NCI-H2171 treated with DMSO at 0.1 percent for 48 hours (cell line): ENCODE results near the gene AICDA.
"Not testable (repeated sequence)": the region's sequence is repeated elsewhere in the genome, so short reads cannot be mapped to it uniquely, and the experiment has no call there.

Experiments used
- DNase-seq: peaks from one replicate; lab custom pipeline; 2025; lab: John Stamatoyannopoulos, UW

The AICDA gene

DNA sequence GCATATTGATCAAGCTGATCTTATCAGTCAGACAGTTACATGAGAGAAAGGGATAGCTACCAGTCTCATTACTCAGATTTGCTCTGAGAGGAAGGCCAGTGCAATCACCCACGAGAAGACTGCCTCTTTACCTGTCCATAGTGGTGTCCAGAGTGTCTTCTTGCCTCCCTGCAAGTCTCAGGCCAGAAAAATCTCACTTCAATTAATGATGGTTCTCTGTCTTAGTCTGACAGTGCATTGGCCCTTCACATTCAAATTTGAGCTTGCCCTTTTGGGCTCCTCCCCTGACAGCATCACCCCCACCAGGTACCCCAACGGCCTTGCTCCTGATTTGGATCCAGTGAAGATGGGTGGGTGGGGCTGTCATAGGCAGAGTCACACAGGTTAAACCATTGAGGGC, at the start of gene AICDA:
Gene AICDA (minus strand): TSS at position 231 of the 400 bp plus-strand sequence. CDS start 92 bp downstream, at position 139.
- DNase-seq = no peak

GRCh38 chr12:8661751-8662150, 49.1 kb upstream of the AICDA start:
- no peak for DNase-seq

GRCh38 chr12:8661016-8661415, 48.4 kb upstream of the AICDA start:
- no peak for DNase-seq

GRCh38 chr12:8658346-8658745, 45.7 kb upstream of the AICDA start:
- no peak for DNase-seq

DNA sequence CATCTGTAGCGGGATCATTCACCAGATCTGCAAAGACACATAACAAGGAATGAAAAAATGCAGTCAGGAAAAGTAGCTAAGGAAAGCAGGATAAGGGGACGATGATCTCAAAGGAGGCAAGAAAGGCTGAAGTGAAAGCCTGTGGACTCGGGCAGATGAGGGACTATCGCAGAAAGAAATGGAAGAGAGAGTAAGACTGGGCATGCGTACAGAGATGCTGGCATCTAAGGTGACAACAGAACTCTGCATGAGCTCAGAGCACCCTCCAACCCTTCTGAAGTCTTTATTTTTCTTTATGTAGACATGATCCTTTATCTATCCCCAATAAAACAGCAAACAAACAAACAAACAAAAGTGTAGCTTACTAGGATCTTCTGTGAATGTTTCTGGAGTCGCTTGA, 42.8 kb upstream of the AICDA start:
- no peak for DNase-seq

DNA sequence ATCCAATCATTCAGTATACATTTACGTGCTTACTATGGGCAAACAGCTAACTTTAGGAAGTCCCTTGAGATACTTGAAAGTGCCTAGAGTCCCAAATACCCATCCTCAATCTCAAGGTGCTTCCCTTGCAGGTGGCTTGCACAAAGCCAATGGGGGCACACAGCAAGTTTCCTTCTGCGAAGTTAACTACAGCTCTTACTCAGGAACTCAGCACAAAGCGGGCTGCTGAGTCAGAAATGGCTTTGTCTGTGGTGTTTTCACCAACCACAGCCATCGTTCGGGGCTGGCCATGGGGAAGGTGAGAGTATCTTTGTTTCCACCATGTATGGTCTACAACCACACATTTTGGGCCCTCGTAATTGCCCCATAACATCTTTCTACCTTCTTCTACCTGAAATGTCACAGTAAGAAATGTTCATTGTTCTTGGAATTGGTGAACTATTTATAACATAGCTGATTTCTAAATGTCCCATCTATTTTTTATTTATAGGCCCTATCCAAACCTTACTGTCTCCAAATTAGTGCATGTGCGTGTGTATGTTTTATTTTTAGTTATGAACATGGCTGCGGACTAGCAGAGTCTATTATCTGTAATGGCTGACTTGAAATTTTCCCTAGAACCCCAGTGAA, 36.0 kb upstream of the AICDA start:
- DNase-seq = no peak

DNA sequence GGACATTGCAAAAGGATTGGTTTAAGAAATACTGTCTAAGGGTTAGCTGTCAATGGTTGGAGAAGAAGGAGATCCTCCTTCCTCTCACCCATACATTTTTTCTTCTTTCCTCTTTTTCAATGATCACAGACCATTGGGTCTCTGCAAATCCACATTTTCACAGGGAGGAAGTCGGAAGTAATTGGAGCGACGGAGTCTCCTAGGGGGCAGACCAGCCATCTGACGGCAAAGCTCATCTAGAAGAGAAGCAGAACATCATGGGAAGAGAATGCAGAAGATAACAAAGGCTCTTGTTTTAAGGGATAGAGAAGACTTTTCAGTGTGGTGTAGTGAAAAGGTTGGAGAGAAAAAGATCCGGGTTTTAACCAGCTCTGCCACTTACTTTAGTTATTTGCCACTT, 35.3 kb upstream of the AICDA start:
- DNase-seq = no peak

DNA sequence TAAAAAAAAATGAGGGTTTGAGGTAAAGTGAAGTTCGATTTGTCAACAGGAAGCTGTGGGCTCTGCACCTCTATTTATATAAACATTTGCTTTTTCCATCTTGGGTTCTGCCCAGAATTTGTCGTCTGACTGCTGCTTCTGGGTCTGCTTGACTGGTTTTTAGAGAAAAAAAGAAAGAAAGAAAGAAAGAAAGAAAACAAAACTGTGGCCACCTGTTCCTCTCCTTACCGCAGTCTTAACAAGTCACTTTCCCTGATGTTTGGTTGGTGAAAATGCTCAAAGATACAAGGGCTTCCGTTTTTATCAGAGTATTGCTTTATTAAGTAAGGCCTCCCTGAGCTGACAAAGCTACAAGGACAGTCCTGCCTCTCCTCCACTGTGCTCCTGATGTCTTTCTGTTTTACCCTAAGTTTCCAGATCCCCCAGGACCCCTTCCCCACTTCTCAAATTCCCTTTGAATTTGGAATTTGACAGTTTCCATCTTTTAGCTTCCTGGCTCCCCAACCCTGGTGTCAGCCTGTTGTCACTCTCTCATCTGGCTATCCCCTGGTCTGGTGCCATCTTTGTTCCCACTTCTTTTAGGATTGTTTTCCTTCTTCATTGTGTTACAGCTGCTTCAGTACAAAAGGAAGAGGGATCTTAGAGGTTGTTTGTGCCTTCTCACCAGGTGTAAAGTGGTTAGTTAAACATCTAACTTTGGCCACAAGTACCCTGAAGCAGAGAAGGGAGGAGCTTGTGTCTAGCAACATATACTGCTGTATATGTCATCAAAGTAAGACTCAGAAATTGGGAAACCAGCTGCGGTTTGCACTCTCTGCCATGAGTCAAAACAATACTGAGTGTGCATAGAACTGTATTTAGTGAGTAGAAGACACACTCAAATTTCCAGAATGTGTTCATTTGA, 31.9 kb upstream of the AICDA start:
- DNase-seq = no peak

- no peak for DNase-seq
These were observed 30.1 kb upstream of the AICDA start for GRCh38 chr12:8642775-8643174.

DNA sequence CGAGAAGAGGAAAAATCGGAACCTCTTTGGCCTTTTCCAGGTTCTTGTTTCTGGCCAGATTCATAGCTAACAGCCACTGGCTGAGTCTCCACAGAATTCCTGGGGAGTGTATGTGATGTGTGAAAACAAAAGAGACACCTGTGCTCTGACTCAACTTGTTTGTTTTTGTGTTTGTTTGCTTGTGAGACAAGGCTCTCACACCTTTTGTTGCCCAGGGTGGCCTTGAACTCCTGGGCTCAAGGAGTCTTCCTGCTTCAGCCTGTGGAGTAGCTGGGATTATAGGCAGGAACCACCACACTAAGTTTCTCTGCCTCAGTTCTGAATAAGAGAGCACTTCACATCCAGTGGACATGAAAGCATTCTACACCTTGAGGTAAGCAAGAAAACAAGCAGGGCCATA, 27.3 kb upstream of the AICDA start:
- DNase-seq = no peak

DNA sequence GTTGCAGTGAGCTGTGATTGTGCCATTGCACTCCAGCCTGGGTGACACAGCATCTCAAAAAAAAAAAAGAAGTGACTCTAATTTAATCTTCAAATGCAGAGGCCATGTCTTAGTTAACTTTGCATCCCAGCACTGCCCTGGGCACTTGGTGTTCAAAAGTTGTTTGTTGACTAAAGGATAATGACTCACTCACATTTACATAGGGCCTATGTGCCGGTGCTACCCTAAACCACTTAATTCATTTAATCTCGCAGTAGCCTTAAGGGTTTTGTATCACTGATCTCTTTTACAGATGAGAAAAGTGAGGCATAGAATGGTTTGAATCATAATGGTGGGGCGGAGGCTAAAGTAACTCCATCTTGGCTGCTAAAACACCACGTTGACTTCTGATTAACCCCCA, 26.3 kb upstream of the AICDA start:
- DNase-seq = no peak

DNA sequence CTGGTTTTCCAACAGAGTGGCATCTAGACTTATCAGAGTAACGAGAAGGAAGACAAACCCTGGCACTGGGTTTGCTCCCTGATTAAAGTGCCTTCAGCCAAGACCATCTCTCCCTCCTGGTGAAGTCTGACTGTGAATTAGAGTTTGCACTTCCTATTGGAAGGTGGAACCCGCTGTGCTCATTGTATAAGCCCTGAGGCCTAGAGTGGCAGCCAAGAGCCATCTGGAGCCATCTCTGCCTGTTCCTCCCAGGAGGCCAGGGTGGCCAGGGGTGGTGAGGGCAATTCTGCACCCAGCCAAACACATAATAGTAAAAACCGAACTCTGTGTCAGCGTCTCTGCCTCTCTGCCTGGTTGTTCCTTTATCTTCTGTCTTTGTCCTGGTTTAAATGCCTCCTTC, 25.0 kb upstream of the AICDA start:
- DNase-seq = no peak

GRCh38 chr12:8637244-8637643, 24.6 kb upstream of the AICDA start:
- no peak for DNase-seq

DNA sequence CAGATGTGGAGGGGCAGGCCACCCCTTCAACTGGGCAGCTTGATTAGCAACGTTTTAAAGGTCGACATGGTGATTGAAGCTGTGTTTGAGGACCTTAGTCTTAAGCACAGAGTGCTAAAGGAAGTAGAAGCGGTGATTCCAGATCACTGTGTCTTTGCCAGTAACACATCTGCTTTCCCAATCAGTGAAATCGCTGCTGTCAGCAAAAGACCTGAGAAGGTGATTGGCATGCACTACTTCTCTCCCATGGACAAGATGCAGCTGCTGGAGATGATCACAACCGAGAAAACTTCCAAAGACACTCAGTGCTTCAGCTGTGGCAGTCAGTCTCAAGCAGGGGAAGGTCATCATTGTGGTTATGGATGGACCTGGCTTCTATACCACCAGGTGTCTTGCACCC, 23.9 kb upstream of the AICDA start:
- no peak for DNase-seq

DNA sequence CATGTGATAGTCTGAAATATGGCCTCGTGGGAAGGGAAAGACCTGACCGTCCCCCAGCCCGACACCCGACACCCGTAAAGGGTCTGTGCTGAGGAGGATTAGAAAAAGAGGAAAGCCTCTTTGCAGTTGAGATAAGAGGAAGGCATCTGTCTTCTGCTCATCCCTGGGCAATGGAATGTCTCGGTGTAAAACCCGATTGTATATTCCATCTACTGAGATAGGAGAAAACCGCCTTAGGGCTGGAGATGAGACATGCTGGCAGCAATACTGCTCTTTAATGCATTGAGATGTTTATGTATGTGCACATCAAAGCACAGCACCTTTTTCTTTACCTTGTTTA, 23.3 kb upstream of the AICDA start:
- DNase-seq = not testable (repeated sequence)

DNA sequence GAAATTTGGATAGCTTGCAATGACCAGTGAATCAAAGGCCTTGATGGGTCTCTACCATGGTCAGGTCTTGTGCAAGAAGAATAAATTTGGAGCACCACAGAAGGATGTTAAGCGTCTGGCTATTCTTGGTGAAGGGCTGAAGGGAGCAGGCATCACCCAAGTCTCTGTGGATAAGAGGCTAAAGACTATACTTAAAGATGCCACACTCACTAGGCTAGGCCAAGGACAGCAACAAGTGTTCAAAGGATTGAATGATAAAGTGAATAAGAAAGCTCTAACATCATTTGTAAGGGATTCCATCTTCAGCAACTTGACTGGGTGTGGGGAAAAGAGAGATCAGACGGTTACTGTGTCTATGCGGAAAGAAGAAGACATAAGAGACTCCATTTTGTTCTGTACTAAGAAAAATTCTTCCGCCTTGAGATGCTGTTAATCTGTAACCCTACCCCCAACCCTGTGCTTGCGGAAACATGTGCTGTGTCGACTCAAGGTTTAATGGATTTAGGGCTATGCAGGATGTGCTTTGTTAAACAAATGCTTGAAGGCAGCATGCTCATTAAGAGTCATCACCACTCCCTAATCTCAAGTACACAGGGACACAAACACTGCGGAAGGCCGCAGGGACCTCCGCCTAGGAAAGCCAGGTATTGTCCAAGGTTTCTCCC, 22.8 kb upstream of the AICDA start:
- DNase-seq = not testable (repeated sequence)

DNA sequence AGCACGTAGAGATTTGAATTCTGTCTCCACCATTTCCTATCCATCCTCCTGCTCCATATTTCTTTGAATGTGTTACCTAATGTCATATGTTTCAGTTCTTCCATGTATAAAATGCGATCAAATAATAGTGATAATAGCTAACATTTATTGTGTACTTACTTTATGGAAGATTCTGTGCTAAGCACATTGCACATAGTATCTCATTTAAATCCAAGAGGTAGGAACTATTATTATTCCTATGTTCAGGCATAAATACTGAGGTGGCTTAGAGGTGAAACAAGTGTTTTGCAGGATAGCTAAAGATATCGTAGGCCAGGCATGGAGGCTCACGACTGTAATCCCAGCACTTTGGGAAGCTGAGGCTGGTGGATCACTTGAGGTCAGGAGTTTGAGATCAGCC, 17.5 kb upstream of the AICDA start:
- DNase-seq = no peak

DNA sequence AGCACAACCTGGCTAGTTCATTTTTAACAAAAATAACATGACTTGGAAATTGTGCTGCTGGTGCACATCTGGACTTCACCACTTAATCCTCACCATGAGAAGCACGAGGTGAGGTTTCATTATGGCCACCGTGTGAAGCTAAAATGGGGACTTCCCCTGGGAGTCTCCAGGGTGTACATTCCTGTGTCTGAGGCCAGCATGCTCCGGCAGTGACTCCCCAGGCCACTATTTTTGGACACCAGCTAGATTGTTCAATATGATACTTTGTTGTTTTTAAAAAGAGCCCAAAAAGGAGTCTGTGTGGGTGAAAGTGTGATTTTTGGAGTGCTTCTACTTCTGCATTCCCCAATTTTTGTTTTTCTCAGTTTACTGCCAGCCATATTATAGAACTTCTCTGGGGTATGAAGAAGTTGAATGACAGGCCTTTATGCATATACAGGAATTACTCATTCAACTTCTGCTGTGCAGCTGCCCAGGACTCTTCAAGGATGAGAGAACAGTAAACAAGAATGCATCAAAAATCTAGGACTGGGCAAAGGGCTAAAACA, 16.9 kb upstream of the AICDA start:
- no peak for DNase-seq

GRCh38 chr12:8628731-8629130, 16.1 kb upstream of the AICDA start:
- DNase-seq = no peak

GRCh38 chr12:8624750-8625149, 12.1 kb upstream of the AICDA start:
- DNase-seq = not testable (repeated sequence)

DNA sequence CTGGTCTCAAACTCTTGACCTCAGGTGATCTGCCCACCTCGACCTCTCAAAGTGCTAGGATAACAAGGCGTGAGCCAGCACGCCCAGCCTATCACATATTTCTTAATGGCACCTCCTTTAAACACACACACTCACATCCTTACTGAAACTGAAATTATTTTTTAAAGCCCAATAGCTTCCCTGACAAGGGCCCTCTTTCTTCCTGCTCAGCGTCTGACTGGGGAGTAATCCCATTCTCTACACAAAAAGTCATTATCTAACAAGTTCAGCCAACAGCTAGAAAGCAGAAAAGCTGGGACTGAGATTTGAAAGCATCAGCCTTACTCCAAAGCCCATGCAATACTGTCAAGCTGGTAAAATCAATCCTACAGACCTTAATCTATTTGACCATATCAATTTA, 10.0 kb upstream of the AICDA start:
- DNase-seq = no peak

DNA sequence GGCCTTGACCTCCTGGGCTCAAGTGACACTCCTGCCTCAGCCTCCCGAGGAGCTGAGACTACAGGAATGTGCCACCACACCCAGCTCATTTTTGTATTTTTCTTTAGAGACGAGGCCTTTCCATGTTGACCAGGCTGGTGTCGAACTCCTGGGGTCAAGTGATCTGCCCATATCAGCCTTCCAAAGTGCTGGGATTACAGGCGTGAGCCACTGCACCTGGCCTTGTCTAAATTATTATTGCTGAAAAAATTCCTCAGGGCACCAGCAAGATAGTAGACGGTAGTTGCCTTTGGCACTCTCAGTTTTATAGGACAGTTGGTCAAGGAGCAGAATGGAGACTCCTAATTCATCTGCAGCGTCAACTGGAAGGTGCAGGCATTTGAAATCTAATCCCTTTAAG, 2.5 kb upstream of the AICDA start:
- no peak for DNase-seq

GRCh38 chr12:8613881-8614280, 1.2 kb upstream of the AICDA start:
- not testable (repeated sequence) for DNase-seq
